Stimulated activated effector memory CD8-positive, alpha-beta T cell treated with anti-CD3 and anti-CD28 coated beads, Interleukin-12 subunit alpha, Interleukin-12 subunit beta, amount 100 ng/mL, for 72 hours (primary cell): ENCODE data around the gene LIN52.

ENCODE experiments used
- ATAC-seq: fragments of 150-1000 bp; cut with Tn5 transposase; 2 replicates; pipeline ENCODE4 v1.10.0; 2021
- DNase-seq, 2 donors: peaks; one replicate each; pipeline ENCODE4 v3.0.0; 2021 to 2022; ENCODE audit warnings: low spot score in 2 of 2
- H3K27ac Mint-ChIP-seq: one replicate; pipeline ENCODE4 v1.8.0; 2022; ENCODE audit warnings: mild to moderate bottlenecking, mixed read lengths
- H3K36me3 Mint-ChIP-seq: one replicate; pipeline ENCODE4 v1.8.0; 2022; ENCODE audit warnings: mild to moderate bottlenecking, mixed read lengths
- H3K4me1 Mint-ChIP-seq: one replicate; pipeline ENCODE4 v1.8.0; 2022; ENCODE audit warnings: mixed read lengths
- H3K4me3 Mint-ChIP-seq: one replicate; pipeline ENCODE4 v1.8.0; 2022; ENCODE audit warnings: mild to moderate bottlenecking, mixed read lengths
- H3K9me3 Mint-ChIP-seq: one replicate; pipeline ENCODE4 v1.8.0; 2022; ENCODE audit warnings: mixed read lengths

The LIN52 gene

DNA sequence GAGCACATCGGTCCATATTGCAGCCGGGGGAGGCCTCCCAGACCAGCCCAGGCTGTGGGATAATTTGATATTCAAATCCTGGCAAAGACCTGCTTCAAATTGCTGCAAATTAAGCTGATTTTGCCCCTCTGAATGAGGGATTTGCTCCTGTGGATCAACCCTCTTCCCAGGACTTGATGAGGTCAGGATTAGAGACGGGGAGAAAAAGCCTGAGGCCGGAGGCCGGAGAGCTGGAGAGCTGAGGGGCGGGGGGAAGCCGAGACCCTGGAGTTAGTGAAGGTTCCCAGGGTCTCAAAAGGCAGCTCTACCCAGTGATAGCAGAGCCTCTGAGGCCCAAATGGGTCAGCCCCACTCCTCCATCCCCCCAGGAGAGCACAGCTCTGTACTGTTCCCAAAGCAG lies 137.0 kb downstream of the LIN52 start:
- no peaks in the 10 kb centered on the region for H3K9me3 Mint-ChIP-seq
- no peaks in the 10 kb centered on the region for H3K4me1 Mint-ChIP-seq
- H3K4me3 Mint-ChIP-seq: no peak overlapping the region
- no peak overlapping the region for H3K27ac Mint-ChIP-seq
- DNase-seq (no peak), ATAC-seq (no peak)
- no peaks in the 10 kb centered on the region for H3K36me3 Mint-ChIP-seq

DNA sequence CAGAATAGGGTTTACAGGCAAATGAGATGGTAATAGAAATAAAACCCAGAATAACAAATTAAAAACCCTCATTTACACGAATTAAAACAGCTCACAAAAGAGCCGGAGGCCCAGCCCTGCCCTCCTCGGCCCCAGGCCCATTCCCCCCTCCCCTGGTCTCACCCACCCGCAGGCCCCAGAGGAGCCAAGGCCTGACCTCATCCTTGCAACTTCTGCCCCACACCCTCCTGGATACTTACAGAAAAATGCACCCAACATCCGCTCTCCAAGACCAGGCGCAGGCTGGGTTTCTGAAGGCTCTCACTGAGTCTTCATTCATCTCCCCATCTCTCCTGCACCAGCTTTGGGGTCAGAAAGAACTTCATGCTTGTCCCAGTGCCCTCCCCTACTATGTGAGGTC lies 138.3 kb downstream of the LIN52 start:
- no peak for DNase-seq
- Mint-ChIP-seq H3K4me1 (no peaks in the 10 kb centered on the region), H3K36me3 (no peaks in the 10 kb centered on the region), H3K4me3 (no peak overlapping the region), H3K27ac (no peak overlapping the region), H3K9me3 (no peaks in the 10 kb centered on the region)
- ATAC-seq: no peak

DNA sequence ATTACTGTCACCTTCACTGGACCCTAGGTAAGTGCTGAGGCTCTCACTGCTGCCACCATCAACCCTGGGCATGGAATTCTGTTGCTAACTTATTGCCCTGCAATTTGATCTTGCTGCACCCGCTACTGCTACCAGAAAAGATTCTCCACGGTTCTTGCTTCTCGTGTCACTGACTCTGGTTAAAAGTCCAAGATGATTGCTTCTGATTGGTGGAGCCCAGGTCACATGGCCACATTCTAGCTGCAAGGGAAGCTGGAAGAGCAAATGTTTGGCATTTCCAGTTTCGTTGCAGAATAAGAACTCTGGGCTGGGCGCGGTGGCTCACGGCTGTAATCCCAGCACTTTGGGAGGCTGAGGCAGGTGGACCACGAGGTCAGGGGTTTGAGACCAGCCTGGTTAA lies 147.0 kb downstream of the LIN52 start:
- H3K9me3 Mint-ChIP-seq: no peaks in the 10 kb centered on the region
- H3K27ac Mint-ChIP-seq: no peak overlapping the region
- DNase-seq: no peak
- no peak for ATAC-seq
- H3K36me3 Mint-ChIP-seq: no peaks in the 10 kb centered on the region
- H3K4me1 Mint-ChIP-seq: no peaks in the 10 kb centered on the region
- no peak overlapping the region for H3K4me3 Mint-ChIP-seq

DNA sequence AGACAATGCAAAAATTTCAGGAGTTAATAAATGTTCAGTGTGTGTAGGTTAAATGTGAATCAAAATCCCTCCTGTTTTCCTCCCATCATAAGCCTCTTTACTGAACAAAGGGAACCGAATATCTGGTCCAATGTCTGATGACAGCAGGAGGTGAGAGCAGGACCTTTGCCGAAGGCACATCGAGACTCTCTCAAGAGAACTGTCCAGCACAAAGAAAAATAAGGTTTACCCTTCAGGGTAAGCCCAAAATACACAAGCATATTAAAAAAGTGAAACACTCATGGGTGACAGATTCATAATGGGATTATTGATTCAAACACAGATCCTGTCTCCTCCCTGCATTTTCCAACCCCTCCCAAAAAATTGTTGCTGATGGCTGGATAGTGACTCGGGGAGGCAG lies 150.3 kb downstream of the LIN52 start:
- DNase-seq: no peak
- Mint-ChIP-seq H3K4me1 (no peaks in the 10 kb centered on the region), H3K27ac (no peak overlapping the region), H3K36me3 (no peaks in the 10 kb centered on the region), H3K9me3 (no peaks in the 10 kb centered on the region), H3K4me3 (no peak overlapping the region)
- no peak for ATAC-seq

DNA sequence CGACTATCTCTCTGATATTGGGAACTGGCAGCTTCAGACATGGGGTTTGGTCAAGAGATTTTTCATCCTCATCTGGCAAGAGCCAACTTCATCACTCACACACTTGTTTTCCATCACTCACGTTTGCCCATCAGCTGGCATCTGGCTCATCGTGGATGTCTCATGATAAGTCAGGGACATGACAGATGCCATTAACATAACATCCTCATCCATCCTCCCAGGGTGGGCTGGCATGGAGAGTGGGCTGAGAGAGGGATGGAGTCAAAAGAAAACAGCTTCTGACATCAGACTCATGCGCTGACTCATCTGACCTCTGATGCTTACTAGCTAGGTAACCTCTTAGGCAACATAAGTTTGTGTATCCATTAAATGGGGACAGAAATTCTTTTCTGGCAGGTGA lies 152.7 kb downstream of the LIN52 start:
- H3K9me3 Mint-ChIP-seq: no peaks in the 10 kb centered on the region
- no peak for ATAC-seq
- H3K4me1 Mint-ChIP-seq: peaks cover 23% of the 10 kb centered on the region
- no peak overlapping the region for H3K4me3 Mint-ChIP-seq
- DNase-seq: no peak
- H3K36me3 Mint-ChIP-seq: no peaks in the 10 kb centered on the region
- no peak overlapping the region for H3K27ac Mint-ChIP-seq

DNA sequence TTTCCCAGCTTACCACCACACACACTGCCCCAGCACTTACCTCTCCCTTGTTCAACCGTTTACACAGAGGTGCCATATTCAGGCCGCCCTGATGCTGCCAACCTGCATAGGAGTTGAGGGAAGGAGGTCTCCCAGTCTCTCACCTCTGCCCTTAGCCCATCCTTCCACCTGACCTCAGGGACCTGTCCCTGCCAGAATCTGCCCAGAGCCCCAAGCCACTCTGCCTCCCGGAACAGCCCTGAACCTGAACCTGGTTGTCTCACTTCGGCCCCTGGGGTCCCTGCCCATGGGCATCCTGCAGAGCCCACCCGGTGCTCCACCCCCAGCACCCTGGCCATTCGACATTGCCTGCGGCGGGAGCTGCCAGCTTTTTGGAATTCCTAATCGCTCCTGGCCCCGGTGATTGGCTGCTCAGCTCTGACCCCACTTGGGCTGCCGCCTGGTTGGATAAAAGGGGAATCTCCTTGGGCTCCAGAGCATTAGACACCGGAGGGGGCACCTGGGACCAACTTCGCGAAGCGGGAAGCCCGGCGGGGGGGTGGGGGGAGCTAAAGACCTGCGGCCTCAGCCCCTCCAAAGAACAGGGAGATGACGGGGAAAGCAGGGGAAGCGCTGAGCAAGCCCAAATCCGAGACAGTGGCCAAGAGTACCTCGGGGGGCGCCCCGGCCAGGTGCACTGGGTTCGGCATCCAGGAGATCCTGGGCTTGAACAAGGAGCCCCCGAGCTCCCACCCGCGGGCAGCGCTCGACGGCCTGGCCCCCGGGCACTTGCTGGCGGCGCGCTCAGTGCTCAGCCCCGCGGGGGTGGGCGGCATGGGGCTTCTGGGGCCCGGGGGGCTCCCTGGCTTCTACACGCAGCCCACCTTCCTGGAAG lies 154.5 kb downstream of the LIN52 start, which contains the start of gene VSX2:
Gene VSX2, plus strand, starts transcription at position 476 of the 874 bp plus-strand sequence. Its CDS starts 113 bp downstream, at position 589.
- Mint-ChIP-seq H3K27ac (no peak within 1 kb of the TSS), H3K9me3 (no peaks in the 10 kb centered on the region), H3K4me3 (peak within 1 kb of the TSS; percentile 59), H3K36me3 (no peaks in the 10 kb centered on the region), H3K4me1 (peaks cover 26% of the 10 kb centered on the region)
- ATAC-seq: no peak
- no peak for DNase-seq

DNA sequence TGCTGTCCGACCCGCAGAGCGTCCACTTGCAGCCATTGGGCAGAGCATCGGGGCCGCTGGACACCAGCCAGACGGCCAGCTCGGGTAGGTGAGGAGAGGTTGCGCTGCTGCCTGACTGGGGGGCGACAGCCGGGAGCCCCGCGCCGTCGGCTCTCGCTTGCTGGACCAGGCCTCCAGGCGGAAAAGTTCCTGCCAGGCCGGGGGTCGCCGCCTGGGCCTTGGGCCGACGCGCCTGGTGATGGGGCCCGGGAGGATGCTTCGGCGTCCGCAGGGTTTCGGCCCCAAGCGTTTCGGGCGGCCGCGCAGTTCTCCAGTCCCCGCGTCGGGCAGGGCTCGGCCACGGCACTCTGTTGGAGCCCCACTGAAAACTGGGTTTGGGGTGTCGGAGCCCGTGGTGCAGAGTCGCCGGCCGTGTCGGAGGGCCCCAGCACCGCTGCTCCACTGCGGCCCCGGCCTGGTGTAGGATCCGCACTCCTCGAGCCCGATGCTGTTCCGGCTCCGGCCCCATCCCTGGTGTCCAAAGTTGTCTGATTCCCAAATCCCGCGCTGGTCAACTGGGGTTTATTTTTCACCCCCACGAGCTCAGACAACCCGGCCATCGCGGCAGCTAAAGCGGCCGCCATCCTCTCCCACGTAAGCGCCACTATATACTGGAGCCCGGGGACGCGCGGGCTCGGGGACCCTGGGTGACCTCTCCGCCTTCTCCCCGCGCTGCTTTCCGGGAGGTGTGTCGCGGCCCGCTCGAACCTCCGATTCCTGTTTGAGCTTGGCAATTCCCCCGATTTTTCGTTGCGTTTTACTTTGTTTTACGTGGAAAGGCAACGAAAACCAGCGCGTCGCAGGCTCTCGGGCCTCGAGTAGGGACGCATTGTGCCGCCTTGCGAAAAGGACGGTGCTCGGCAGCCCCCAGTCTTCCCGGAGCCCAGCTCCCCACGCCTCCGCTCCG lies 155.4 kb downstream of the LIN52 start:
- no peaks in the 10 kb centered on the region for H3K36me3 Mint-ChIP-seq
- DNase-seq (no peak), ATAC-seq (peak; percentile 24)
- H3K4me1 Mint-ChIP-seq: peaks cover 26% of the 10 kb centered on the region
- H3K9me3 Mint-ChIP-seq: no peaks in the 10 kb centered on the region
- H3K27ac Mint-ChIP-seq: no peak overlapping the region
- peak overlapping the region; percentile 59 for H3K4me3 Mint-ChIP-seq

DNA sequence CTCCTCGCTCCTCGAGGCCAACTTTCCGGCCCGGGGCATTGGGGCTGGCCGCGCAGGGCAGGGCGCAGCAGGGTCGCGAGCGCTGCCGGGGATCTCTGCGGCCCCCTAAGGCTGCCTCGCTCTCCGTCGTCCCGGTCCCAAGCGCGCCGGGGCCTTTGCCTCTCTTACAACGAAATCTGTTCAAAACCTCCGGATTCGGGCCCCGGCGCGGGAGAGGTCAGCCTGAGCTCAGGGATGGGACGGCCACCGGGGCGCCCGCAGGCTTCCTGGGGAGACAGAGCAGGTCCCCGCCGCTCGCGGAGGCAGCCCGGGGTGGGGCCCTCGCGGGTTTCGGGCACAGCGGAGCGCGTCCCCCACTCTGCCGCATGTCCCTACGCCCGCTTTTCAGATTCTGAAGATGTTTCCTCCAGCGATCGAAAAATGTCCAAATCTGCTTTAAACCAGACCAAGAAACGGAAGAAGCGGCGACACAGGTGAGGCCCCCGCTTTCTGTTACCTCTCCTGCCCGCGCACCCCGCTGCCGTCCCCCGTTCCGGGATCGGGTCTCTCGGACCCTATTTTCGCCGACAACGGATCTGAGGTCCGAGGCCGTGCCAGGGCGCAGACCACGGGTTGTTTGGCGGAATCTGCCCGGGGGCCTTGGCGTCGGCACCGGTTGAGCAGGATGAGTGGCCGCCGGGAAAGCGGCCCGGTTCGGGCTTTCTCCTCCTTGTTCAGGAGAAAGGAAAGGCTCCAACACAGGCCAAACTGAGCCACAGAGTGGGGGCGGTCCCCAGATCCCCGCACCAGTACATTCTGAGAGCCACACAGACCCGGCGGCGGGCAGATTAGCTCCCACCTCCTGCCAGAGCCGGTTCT lies 156.3 kb downstream of the LIN52 start:
- no peak for ATAC-seq
- Mint-ChIP-seq H3K36me3 (no peaks in the 10 kb centered on the region), H3K9me3 (no peaks in the 10 kb centered on the region)

DNA sequence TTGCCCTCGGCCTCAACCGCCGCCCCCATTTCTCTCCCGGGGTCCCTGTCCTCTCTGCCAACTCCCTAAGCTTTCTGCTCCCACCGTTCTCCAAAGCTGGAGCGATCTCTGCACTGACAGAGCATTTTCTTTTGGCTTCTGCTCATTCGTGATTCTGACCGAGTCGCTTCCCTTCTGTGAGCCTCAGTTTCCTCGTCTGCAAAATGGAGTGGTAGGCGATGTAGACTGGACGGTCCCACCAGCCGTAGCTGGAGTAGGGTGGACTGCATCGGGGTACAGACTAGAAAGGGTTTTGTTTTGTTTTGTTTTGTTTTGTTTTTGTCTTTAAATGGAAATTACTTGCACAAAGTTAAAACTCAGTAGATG lies 156.9 kb downstream of the LIN52 start:
- no peaks in the 10 kb centered on the region for H3K9me3 Mint-ChIP-seq
- ATAC-seq (no peak), DNase-seq (no peak)
- H3K27ac Mint-ChIP-seq: no peak overlapping the region
- H3K4me3 Mint-ChIP-seq: peak overlapping the region; percentile 59
- peaks cover 26% of the 10 kb centered on the region for H3K4me1 Mint-ChIP-seq
- no peaks in the 10 kb centered on the region for H3K36me3 Mint-ChIP-seq

More for the DNA sequence above, 156.3 kb downstream of the LIN52 start:
- Mint-ChIP-seq H3K4me3 (peak overlapping the region; percentile 59), H3K4me1 (peaks cover 26% of the 10 kb centered on the region), H3K27ac (no peak overlapping the region)
- DNase-seq: no peak

DNA sequence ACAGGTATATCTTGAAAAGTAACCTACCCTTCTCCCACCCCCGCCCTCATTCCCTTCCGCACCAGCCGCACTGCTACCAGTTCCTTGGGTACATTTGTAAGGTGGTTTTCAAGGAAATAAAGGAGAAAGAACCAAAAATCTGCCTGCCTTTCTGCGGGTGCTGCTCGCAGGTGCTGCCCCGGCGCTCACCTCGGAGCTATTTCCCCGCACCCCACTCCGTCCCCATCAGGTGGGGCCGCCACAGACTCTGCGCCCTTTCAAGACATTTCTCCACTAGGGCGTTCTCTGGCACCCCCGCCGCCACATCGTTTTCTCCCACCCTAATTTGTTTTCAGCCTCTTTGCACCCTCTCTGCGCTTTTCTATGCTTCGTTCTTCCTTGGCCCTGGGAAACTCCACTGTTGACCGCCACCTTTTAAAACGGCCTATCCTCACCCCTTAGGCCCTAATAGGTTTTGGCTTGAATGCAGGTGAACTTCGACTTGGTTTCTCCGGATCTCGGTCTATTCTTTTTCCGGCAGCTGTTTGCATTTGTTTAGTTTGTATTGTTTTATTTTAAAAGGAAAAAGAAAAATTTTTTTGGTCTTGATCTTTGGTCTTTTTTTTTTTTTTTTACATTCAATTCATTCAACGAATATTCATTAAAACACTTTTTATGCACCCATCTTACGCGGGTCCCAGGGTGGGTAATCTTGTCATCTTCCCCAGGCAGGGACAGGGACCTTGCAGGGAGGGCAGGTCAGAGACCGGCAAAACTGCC lies 157.4 kb downstream of the LIN52 start:
- Mint-ChIP-seq H3K27ac (no peak overlapping the region), H3K9me3 (no peaks in the 10 kb centered on the region), H3K4me3 (peak overlapping the region; percentile 59), H3K4me1 (peaks cover 26% of the 10 kb centered on the region), H3K36me3 (no peaks in the 10 kb centered on the region)
- DNase-seq: no peak
- no peak for ATAC-seq

DNA sequence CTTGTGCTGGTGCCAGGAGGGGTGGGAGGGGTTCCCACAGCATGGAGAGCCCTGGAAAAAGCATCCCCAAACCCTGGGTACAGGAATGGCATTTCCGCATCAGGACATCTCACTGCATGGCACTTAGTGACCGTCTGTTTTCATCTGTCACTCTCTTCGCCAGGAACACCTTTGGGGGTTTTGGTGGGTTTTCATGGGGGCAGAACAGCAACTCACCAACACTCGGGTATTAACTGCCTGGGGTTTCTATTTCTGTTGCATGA lies 158.0 kb downstream of the LIN52 start:
- Mint-ChIP-seq H3K9me3 (no peaks in the 10 kb centered on the region), H3K4me3 (no peak overlapping the region), H3K4me1 (peaks cover 26% of the 10 kb centered on the region), H3K36me3 (no peaks in the 10 kb centered on the region), H3K27ac (no peak overlapping the region)
- DNase-seq: no peak
- ATAC-seq: no peak

DNA sequence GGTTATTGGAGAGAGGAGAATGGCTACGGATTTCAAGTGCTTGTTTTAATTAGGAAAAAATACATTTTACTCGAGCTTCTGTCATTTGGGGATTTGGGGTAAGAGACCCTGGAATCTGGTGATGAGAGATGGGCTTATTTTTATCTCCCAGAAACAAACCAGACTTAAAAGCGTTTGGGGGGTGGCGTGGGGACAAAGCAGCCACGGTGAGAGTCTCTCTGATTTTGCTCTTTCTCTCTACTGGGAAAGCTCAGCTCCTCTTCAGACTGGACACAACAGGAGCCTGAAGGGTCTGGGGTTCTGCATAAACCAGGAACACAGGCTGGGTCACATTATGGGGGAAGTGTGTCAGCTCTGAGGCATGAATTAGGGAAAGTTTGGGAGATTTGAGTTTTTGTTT lies 158.3 kb downstream of the LIN52 start:
- Mint-ChIP-seq H3K27ac (no peak overlapping the region), H3K4me3 (no peak overlapping the region), H3K4me1 (peaks cover 26% of the 10 kb centered on the region), H3K36me3 (no peaks in the 10 kb centered on the region), H3K9me3 (no peaks in the 10 kb centered on the region)
- DNase-seq (no peak), ATAC-seq (no peak)

DNA sequence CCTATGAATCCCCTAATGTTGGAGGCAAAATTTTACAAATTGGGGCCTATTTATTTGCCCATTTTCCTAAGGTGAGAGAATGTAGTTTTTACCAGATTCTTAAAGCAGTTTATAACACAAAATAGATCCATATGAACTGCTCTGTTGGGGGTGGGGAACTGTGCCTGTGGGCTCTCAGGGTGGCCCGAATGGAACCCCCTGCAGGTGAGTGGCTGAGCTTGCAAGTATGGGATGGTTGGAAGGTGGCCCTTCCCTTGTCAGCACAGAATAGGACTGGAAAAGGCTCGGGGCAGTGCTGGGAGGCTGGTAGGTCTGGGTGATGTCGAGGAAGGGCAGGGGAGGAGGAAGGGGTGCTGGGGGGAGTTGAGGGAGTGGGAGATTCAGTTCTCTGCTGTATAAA lies 159.4 kb downstream of the LIN52 start:
- H3K4me1 Mint-ChIP-seq: peaks cover 26% of the 10 kb centered on the region

DNA sequence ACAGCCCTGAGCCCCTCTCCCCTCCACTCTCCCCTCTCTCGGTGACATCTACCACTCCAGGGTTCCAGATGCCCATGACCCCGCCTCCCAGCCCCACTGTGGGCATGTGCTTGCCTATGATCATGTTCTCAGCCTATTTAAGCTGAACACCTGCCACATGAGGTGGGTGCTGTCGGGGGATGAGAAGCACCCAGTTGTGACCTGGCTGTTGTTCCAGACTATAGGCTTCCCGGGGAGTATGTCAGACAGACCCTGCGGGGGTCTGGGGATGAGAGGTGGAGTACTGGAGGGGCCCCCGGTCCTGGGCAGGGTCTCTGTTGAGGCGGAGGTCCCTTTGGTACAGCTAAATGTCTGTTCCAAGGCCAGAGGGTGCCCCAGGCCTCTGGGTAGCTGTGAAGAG lies 160.5 kb downstream of the LIN52 start:
- no peaks in the 10 kb centered on the region for H3K36me3 Mint-ChIP-seq
- H3K4me1 Mint-ChIP-seq: peaks cover 24% of the 10 kb centered on the region
- H3K9me3 Mint-ChIP-seq: no peaks in the 10 kb centered on the region
- no peak for DNase-seq
- H3K27ac Mint-ChIP-seq: no peak overlapping the region
- no peak for ATAC-seq
- H3K4me3 Mint-ChIP-seq: no peak overlapping the region

More for the DNA sequence above, 159.4 kb downstream of the LIN52 start:
- no peaks in the 10 kb centered on the region for H3K36me3 Mint-ChIP-seq
- H3K27ac Mint-ChIP-seq: no peak overlapping the region
- H3K4me3 Mint-ChIP-seq: no peak overlapping the region
- DNase-seq (no peak), ATAC-seq (no peak)
- H3K9me3 Mint-ChIP-seq: no peaks in the 10 kb centered on the region
